OCI-LY3 (cell line): Measurements from ENCODE around the gene PLVAP.

Experiments used
- EZH2phosphoT487 ChIP-seq: fragments of 200-600 bp; shearing (Covaris generic); IDR thresholded peaks from 2 replicates; pipeline ENCODE4 v1.6.1; 2018; ENCODE audit warnings: antibody characterized with exemption, mixed run types, low read depth
- TF ChIP-seq, protein P1 (sequence below): fragments of 200-600, 300-600 bp; sonication (generic); IDR thresholded peaks from 2 replicates; pipeline ENCODE4 v1.5.1; 2014; ENCODE audit warnings: antibody characterized with exemption, low read length, low read depth

GRCh38 chr19:17336872-17337674, 40.1 kb downstream of the PLVAP start, which contains the start of gene GTPBP3:
- TF ChIP-seq, protein P1, sequence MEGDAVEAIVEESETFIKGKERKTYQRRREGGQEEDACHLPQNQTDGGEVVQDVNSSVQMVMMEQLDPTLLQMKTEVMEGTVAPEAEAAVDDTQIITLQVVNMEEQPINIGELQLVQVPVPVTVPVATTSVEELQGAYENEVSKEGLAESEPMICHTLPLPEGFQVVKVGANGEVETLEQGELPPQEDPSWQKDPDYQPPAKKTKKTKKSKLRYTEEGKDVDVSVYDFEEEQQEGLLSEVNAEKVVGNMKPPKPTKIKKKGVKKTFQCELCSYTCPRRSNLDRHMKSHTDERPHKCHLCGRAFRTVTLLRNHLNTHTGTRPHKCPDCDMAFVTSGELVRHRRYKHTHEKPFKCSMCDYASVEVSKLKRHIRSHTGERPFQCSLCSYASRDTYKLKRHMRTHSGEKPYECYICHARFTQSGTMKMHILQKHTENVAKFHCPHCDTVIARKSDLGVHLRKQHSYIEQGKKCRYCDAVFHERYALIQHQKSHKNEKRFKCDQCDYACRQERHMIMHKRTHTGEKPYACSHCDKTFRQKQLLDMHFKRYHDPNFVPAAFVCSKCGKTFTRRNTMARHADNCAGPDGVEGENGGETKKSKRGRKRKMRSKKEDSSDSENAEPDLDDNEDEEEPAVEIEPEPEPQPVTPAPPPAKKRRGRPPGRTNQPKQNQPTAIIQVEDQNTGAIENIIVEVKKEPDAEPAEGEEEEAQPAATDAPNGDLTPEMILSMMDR = no peak
- no peak for TF ChIP-seq EZH2phosphoT487
